Measurements from ENCODE around the gene PARPBP.

The PARPBP gene

GRCh38 chr12:102096855-102097254 lies 23.1 kb upstream of the PARPBP start:
- no peak for TF ChIP-seq CTCF (IDR thresholded peaks at IDR 0.05)
- no peak for DNase-seq
- intact Hi-C loops (cut with DNase I; ENCODE audit: low total_unique reads), result loop anchor here (10.0 kb wide), 1 partner anchor 1768 kb away; no protein-coding TSS in a partner anchor

GRCh38 chr12:102106905-102107304 lies 13.1 kb upstream of the PARPBP start:
- no peaks in the 10 kb centered on the region for H3K4me1 ChIP-seq

More at GRCh38 chr12:102096855-102097254, 23.1 kb upstream of the PARPBP start:
- H3K4me1 ChIP-seq, result no peaks in the 10 kb centered on the region
- H3K4me3 ChIP-seq, result no peak overlapping the region
- H3K27me3 ChIP-seq, result no peaks in the 10 kb centered on the region
- no peak overlapping the region for H3K27ac ChIP-seq
- H3K9me3 ChIP-seq, result no peaks in the 10 kb centered on the region
- peaks cover 9 to 31% (median 22%) of the 10 kb centered on the region in 3 donors for H3K36me3 ChIP-seq

GRCh38 chr12:102107970-102108369 lies 12.0 kb upstream of the PARPBP start:
- intact Hi-C loops (cut with DNase I; ENCODE audit: low total_unique reads), result loop anchor here (2.0 kb wide), 1 partner anchor 27 kb away; no protein-coding TSS in a partner anchor
- Histone ChIP-seq H3K9me3 (no peaks in the 10 kb centered on the region), H3K4me3 (no peak overlapping the region), H3K4me1 (no peaks in the 10 kb centered on the region), H3K27me3 (no peaks in the 10 kb centered on the region), H3K27ac (no peak overlapping the region), H3K36me3 (peaks cover 35 to 54% (median 43%) of the 10 kb centered on the region in 3 donors)
- no peak for TF ChIP-seq CTCF (IDR thresholded peaks at IDR 0.05)
- no peak for DNase-seq

More at GRCh38 chr12:102106905-102107304, 13.1 kb upstream of the PARPBP start:
- Histone ChIP-seq H3K27ac (no peak overlapping the region), H3K9me3 (no peaks in the 10 kb centered on the region), H3K27me3 (no peaks in the 10 kb centered on the region), H3K4me3 (no peak overlapping the region), H3K36me3 (peaks cover 35 to 54% (median 43%) of the 10 kb centered on the region in 3 donors)
- intact Hi-C loops (cut with DNase I; ENCODE audit: low total_unique reads), result loop anchor here (2.0 kb wide), 1 partner anchor 28 kb away; no protein-coding TSS in a partner anchor
- no peak for DNase-seq
- TF ChIP-seq CTCF (IDR thresholded peaks at IDR 0.05), result no peak

- H3K9me3 ChIP-seq, result no peaks in the 10 kb centered on the region
- no peaks in the 10 kb centered on the region for H3K27me3 ChIP-seq
- DNase-seq, result no peak
- H3K27ac ChIP-seq, result no peak overlapping the region
- no peak overlapping the region for H3K4me3 ChIP-seq
- intact Hi-C loops (cut with DNase I; ENCODE audit: low total_unique reads), result no loop called here
- no peak for TF ChIP-seq CTCF (IDR thresholded peaks at IDR 0.05)
- H3K4me1 ChIP-seq, result no peaks in the 10 kb centered on the region
- peaks cover 39 to 51% (median 42%) of the 10 kb centered on the region in 3 donors for H3K36me3 ChIP-seq
Measured at GRCh38 chr12:102110782-102111181, 9.2 kb upstream of the PARPBP start.

GRCh38 chr12:102114212-102114611 lies 5.8 kb upstream of the PARPBP start:
- no peak for DNase-seq
- intact Hi-C loops (cut with DNase I; ENCODE audit: low total_unique reads), result no loop called here
- no peak for TF ChIP-seq CTCF (IDR thresholded peaks at IDR 0.05)
- Histone ChIP-seq H3K36me3 (peaks cover 20 to 41% (median 23%) of the 10 kb centered on the region in 3 donors), H3K4me1 (peaks cover 0 to 5% (median 3%) of the 10 kb centered on the region in 4 donors), H3K9me3 (no peaks in the 10 kb centered on the region), H3K4me3 (no peak overlapping the region), H3K27me3 (no peaks in the 10 kb centered on the region), H3K27ac (no peak overlapping the region)

- H3K27me3 ChIP-seq, result no peaks in the 10 kb centered on the region
- no peaks in the 10 kb centered on the region for H3K9me3 ChIP-seq
- TF ChIP-seq CTCF (IDR thresholded peaks at IDR 0.05), result no peak
- intact Hi-C loops (cut with DNase I; ENCODE audit: low total_unique reads), result no loop called here
- no peak overlapping the region for H3K27ac ChIP-seq
- peaks cover 6 to 21% (median 16%) of the 10 kb centered on the region in 3 donors for H3K36me3 ChIP-seq
- H3K4me3 ChIP-seq, result no peak overlapping the region
- H3K4me1 ChIP-seq, result peaks cover 0 to 17% (median 10%) of the 10 kb centered on the region in 4 donors
- DNase-seq, result no peak
Measured at GRCh38 chr12:102116392-102116791, 3.6 kb upstream of the PARPBP start.
